ENCODE measurements around the gene PCCB.
"Not testable (repeated sequence)": the region's sequence is repeated elsewhere in the genome, so short reads cannot be mapped to it uniquely, and the experiment has no call there.

Gene PCCB

GRCh38 chr3:136329593-136329992 lies 79.5 kb downstream of the PCCB start:
- no peak for DNase-seq (ENCODE audit: low read depth)

- DNase-seq (ENCODE audit: low read depth) = no peak
Measured at GRCh38 chr3:136330900-136331299, 80.8 kb downstream of the PCCB start.

GRCh38 chr3:136332302-136332701 lies 82.2 kb downstream of the PCCB start:
- no peak for DNase-seq (ENCODE audit: low read depth)

GRCh38 chr3:136332776-136333175 lies 82.6 kb downstream of the PCCB start:
- no peak for DNase-seq (ENCODE audit: low read depth)

- DNase-seq (ENCODE audit: low read depth) = no peak
Measured at GRCh38 chr3:136334209-136334608, 84.1 kb downstream of the PCCB start.

GRCh38 chr3:136334726-136335125 lies 84.6 kb downstream of the PCCB start:
- DNase-seq (ENCODE audit: low read depth) = not testable (repeated sequence)

- DNase-seq (ENCODE audit: low read depth) = no peak
Measured at GRCh38 chr3:136336329-136337100, 86.4 kb downstream of the PCCB start.

- no peak for DNase-seq (ENCODE audit: low read depth)
Measured at GRCh38 chr3:136343446-136343845, 93.3 kb downstream of the PCCB start.

GRCh38 chr3:136343873-136344555 lies 93.9 kb downstream of the PCCB start:
- no peak for DNase-seq (ENCODE audit: low read depth)

- no peak for DNase-seq (ENCODE audit: low read depth)
Measured at GRCh38 chr3:136346486-136346885, 96.3 kb downstream of the PCCB start.

GRCh38 chr3:136350132-136350531 lies 100.0 kb downstream of the PCCB start:
- no peak for DNase-seq (ENCODE audit: low read depth)

GRCh38 chr3:136350557-136350956 lies 100.4 kb downstream of the PCCB start:
- no peak for DNase-seq (ENCODE audit: low read depth)

- DNase-seq (ENCODE audit: low read depth) = no peak
Measured at GRCh38 chr3:136351351-136351750, 101.2 kb downstream of the PCCB start.

GRCh38 chr3:136351905-136352304 lies 101.8 kb downstream of the PCCB start:
- DNase-seq (ENCODE audit: low read depth) = no peak

- DNase-seq (ENCODE audit: low read depth) = no peak
Measured at GRCh38 chr3:136353461-136353860, 103.3 kb downstream of the PCCB start.

- DNase-seq (ENCODE audit: low read depth) = no peak
Measured at GRCh38 chr3:136366289-136366688, 116.1 kb downstream of the PCCB start.

GRCh38 chr3:136375800-136376199 lies 125.7 kb downstream of the PCCB start:
- not testable (repeated sequence) for DNase-seq (ENCODE audit: low read depth)

- DNase-seq (ENCODE audit: low read depth) = no peak
Measured at GRCh38 chr3:136377508-136377907, 127.4 kb downstream of the PCCB start.

GRCh38 chr3:136378011-136378410 lies 127.9 kb downstream of the PCCB start:
- DNase-seq (ENCODE audit: low read depth) = no peak

Data from stimulated activated CD8-positive, alpha-beta memory T cell treated with anti-CD3 and anti-CD28 coated beads, Interleukin-7, amount 100 ng/mL, for 24 hours (primary cell).